Liver (tissue), 9 donors: Measurements from ENCODE around the gene RIMKLA. TPM values are rescaled to one million over a fixed set of nuclear protein-coding genes. Genes with fewer than 3 reads are reported as not detected.

Source experiments
- DNase-seq: peaks from one replicate; pipeline ENCODE4 v3.0.0-alpha.2; 2017; ENCODE audit warnings: low spot score
- H3K27ac ChIP-seq, 2 donors: one replicate each; pipeline ENCODE4 v1.7.0; 2013; ENCODE audit warnings: inconsistent platforms in 2 of 2, low read length in 2 of 2, control low read depth in 1 of 2, low read depth in 1 of 2, mild to moderate bottlenecking in 1 of 2
- H3K27me3 ChIP-seq, 4 donors: one replicate each; pipeline versions ENCODE4 v1.6.1 to v1.7.0; 2013; ENCODE audit warnings: low read length in 3 of 4, inconsistent platforms in 1 of 4, mild to moderate bottlenecking in 1 of 4, moderate library complexity in 1 of 4; ENCODE audit not compliant: control insufficient read depth in 4 of 4, insufficient read depth in 4 of 4
- H3K36me3 ChIP-seq, 4 donors: one replicate each; pipeline versions ENCODE4 v1.6.1 to v1.7.0; 2013; ENCODE audit warnings: low read length in 3 of 4, mild to moderate bottlenecking in 3 of 4, low read depth in 1 of 4, moderate library complexity in 1 of 4; ENCODE audit not compliant: control insufficient read depth in 4 of 4, insufficient read depth in 3 of 4
- H3K4me1 ChIP-seq, 4 donors: one replicate each; pipeline versions ENCODE4 v1.6.1 to v1.7.0; 2013; ENCODE audit warnings: low read length in 3 of 4, mild to moderate bottlenecking in 3 of 4, moderate library complexity in 1 of 4; ENCODE audit not compliant: control insufficient read depth in 4 of 4, insufficient read depth in 4 of 4
- H3K4me3 ChIP-seq, 3 donors: one replicate each; pipeline versions ENCODE4 v1.6.1 to v1.7.0; 2013; ENCODE audit warnings: low read length in 3 of 3, control low read depth in 1 of 3, low read depth in 1 of 3, mild to moderate bottlenecking in 1 of 3
- H3K9ac ChIP-seq, 2 donors: one replicate each; pipeline ENCODE4 v1.7.0; 2013; ENCODE audit warnings: low read length in 2 of 2, mild to moderate bottlenecking in 2 of 2, moderate library complexity in 2 of 2, control low read depth in 1 of 2, low read depth in 1 of 2
- H3K9me3 ChIP-seq, 4 donors: one replicate each; pipeline versions ENCODE4 v1.6.1 to v1.7.0; 2013; ENCODE audit warnings: low read length in 3 of 4; ENCODE audit not compliant: control insufficient read depth in 4 of 4
- EGR1 ChIP-seq, 2 donors: IDR thresholded peaks; 2 replicates each; pipeline ENCODE4 v1.6.1; 2016 to 2018; ENCODE audit warnings: antibody characterized with exemption in 2 of 2, low read depth in 2 of 2
- FOXA1 ChIP-seq: IDR thresholded peaks from 2 replicates; pipeline ENCODE4 v1.6.1; 2016; ENCODE audit warnings: antibody characterized with exemption
- FOXA2 ChIP-seq: IDR thresholded peaks from 2 replicates; pipeline ENCODE4 v1.6.1; 2016; ENCODE audit warnings: antibody characterized with exemption
- GABPA ChIP-seq, 2 donors: IDR thresholded peaks in 1 of 2; conservative IDR thresholded peaks in 1 of 2; 2 replicates each; pipeline ENCODE4 v1.6.1; 2016; ENCODE audit warnings: antibody characterized with exemption in 2 of 2, mild to moderate bottlenecking in 1 of 2, moderate library complexity in 1 of 2
- HNF4A ChIP-seq, 2 donors: conservative IDR thresholded peaks; 2 replicates each; pipeline ENCODE4 v1.6.1; 2016; ENCODE audit warnings: antibody characterized with exemption in 2 of 2, mild to moderate bottlenecking in 2 of 2
- HNF4G ChIP-seq: IDR thresholded peaks from 2 replicates; pipeline ENCODE4 v1.6.1; 2016; ENCODE audit warnings: antibody characterized with exemption
- JUND ChIP-seq, 2 donors: IDR thresholded peaks; 2 replicates each; pipeline ENCODE4 v1.6.1; 2016; ENCODE audit warnings: antibody characterized with exemption in 2 of 2
- NR2F2 ChIP-seq: IDR thresholded peaks from 2 replicates; pipeline ENCODE4 v1.6.1; 2016; ENCODE audit warnings: antibody characterized with exemption
- RAD21 ChIP-seq, 2 donors: IDR thresholded peaks; 2 replicates each; pipeline ENCODE4 v1.6.1; 2016; ENCODE audit warnings: antibody characterized with exemption in 2 of 2, mild to moderate bottlenecking in 2 of 2
- RXRA ChIP-seq, 2 donors: IDR thresholded peaks; 2 replicates each; pipeline ENCODE4 v1.6.1; 2017 to 2018; ENCODE audit warnings: antibody characterized with exemption in 2 of 2, mild to moderate bottlenecking in 1 of 2
- SP1 ChIP-seq: IDR thresholded peaks from 2 replicates; pipeline ENCODE4 v1.6.1; 2018; ENCODE audit warnings: antibody characterized with exemption, mild to moderate bottlenecking
- TAF1 ChIP-seq: conservative IDR thresholded peaks from 2 replicates; pipeline ENCODE4 v1.6.1; 2016; ENCODE audit warnings: antibody characterized with exemption, mild to moderate bottlenecking
- YY1 ChIP-seq: IDR thresholded peaks from 2 replicates; pipeline ENCODE4 v1.6.1; 2016; ENCODE audit warnings: antibody characterized with exemption, mild to moderate bottlenecking
- WGBS: extraction: QIAGEN DNeasy Blood & Tissue Kit; methylation state at CpG from one replicate; pipeline ENCODE4 v1.1.7; 2013; 5-methylcytosine and 5-hydroxymethylcytosine counted together
- polyA plus RNA-seq, 2 donors: library from polyadenylated mRNA; stranded (reverse) in 1 of 2; unstranded in 1 of 2; fragments of 200-250 nt in 1 of 2; fragments of >200 nt in 1 of 2; fragmentation: Nextera tagmentation in 1 of 2; extraction: Ambion mirVana in 1 of 2; gene quantifications; one replicate each; pipeline versions ENCODE4 v1.2.1 to v1.2.3, GENCODE V29; 2013 to 2015
- total RNA-seq, 2 donors: library from RNA; depleted of rRNA; stranded (reverse); fragments of >200 nt; gene quantifications; one replicate each; pipeline ENCODE4 v1.2.3, GENCODE V29; 2014
- TF ChIP-seq, protein P1 (sequence below): fragments of 150-350 bp; IDR thresholded peaks from 2 replicates; pipeline ENCODE4 v1.5.1; 2017; ENCODE audit warnings: improper control_type of control experiment, low read depth, low read length; ENCODE audit not compliant: missing input control
- TF ChIP-seq, protein P2 (sequence below): IDR thresholded peaks from 2 replicates; pipeline ENCODE4 v1.6.1; 2016; ENCODE audit warnings: antibody characterized with exemption
- TF ChIP-seq, protein P3 (sequence below): IDR thresholded peaks from 2 replicates; pipeline ENCODE4 v1.6.1; 2016; ENCODE audit warnings: antibody characterized with exemption
- TF ChIP-seq, protein P4 (sequence below): IDR thresholded peaks from 2 replicates; pipeline ENCODE4 v1.6.1; 2016; ENCODE audit warnings: antibody characterized with exemption
- TF ChIP-seq, protein P5 (sequence below): IDR thresholded peaks from 2 replicates; pipeline ENCODE4 v1.6.1; 2016; ENCODE audit warnings: antibody characterized with exemption, mild to moderate bottlenecking
- donor health status: healthy.
- donor health status: healthy.
- donor health status: healthy.
- donor health status: healthy.
- donor health status: healthy.

RIMKLA gene
- total and polyA plus RNA-seq, 4 donors = 0.03 to 0.09 (median 0.08) TPM

DNA sequence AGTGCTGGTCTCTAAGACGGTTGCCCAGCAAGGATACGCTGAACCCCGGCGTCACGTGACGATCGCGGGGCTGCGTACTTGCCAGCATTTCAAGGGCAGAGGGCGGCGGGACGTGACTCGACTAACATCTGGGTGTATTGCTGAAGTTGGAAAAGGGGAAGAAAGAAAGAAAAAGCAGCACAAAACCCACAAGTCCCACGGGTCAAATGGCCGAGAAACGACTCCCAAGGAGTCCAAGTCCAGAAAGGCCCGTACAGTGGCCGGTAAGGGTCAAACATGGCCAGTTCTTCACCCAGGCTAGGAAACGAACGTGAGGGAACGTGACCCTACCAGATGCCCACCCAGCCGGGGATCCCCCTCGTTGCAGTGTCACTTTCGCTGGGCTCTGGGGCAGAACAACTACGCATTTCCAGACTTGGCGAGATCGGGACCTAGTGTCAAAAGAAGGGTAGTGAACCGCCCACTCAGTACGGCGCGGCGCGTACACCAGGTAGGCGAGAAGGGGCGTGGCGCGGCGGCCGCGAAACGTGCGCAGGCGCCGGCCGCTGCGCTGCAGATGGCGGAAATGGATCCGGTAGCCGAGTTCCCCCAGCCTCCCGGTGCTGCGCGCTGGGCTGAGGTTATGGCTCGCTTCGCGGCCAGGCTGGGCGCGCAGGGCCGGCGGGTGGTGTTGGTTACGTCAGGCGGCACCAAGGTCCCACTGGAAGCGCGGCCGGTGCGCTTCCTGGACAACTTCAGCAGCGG is 75.6 kb downstream of the RIMKLA start, which contains the start of the genes PPCS and ZMYND12:
PPCS (plus strand) TSS at position 534 of the 744 bp plus-strand sequence; CDS start at position 557, 23 bp downstream.
ZMYND12 (minus strand) TSS at position 13 of the 744 bp plus-strand sequence. CDS start 25 bp downstream, outside the sequence.
- peak within 1 kb of the TSS; percentile 96 to 98 for H3K27ac ChIP-seq
- under 1% methylated on average over 66 of the region's 66 CpGs for WGBS
- peak within 1 kb of the TSS; percentile 76 to 97 for H3K9ac ChIP-seq
- H3K4me3 ChIP-seq = peak within 1 kb of the TSS; percentile 89 to 97 (median 89)
- H3K36me3 ChIP-seq = peaks cover 0 to 26% (median 20%) of the 10 kb centered on the region in 4 donors
- TF ChIP-seq SP1 (peak; percentile 50), YY1 (peak; percentile 88), RAD21 (IDR thresholded peaks at IDR 0.05) (no peak), JUND (IDR thresholded peaks at IDR 0.05) (peak in 1 of 2 donors; percentile 38), HNF4A (conservative IDR thresholded peaks at IDR 0.05) (peak; percentile 51 to 62), EGR1 (IDR thresholded peaks at IDR 0.05; ENCODE audit: low read depth in 2 of 2) (peak; percentile 91 to 94), FOXA2 (no peak), NR2F2 (peak; percentile 55), HNF4G (no peak), RXRA (IDR thresholded peaks at IDR 0.05) (peak in 1 of 2 donors; percentile 53), FOXA1 (peak; percentile 1), GABPA (IDR thresholded peaks at IDR 0.05 in 1 of 2, conservative IDR thresholded peaks at IDR 0.05 in 1 of 2) (no peak), TAF1 (peak; percentile 53)
- TF ChIP-seq, protein P1, sequence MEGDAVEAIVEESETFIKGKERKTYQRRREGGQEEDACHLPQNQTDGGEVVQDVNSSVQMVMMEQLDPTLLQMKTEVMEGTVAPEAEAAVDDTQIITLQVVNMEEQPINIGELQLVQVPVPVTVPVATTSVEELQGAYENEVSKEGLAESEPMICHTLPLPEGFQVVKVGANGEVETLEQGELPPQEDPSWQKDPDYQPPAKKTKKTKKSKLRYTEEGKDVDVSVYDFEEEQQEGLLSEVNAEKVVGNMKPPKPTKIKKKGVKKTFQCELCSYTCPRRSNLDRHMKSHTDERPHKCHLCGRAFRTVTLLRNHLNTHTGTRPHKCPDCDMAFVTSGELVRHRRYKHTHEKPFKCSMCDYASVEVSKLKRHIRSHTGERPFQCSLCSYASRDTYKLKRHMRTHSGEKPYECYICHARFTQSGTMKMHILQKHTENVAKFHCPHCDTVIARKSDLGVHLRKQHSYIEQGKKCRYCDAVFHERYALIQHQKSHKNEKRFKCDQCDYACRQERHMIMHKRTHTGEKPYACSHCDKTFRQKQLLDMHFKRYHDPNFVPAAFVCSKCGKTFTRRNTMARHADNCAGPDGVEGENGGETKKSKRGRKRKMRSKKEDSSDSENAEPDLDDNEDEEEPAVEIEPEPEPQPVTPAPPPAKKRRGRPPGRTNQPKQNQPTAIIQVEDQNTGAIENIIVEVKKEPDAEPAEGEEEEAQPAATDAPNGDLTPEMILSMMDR = peak; percentile 26
- TF ChIP-seq, protein P2, sequence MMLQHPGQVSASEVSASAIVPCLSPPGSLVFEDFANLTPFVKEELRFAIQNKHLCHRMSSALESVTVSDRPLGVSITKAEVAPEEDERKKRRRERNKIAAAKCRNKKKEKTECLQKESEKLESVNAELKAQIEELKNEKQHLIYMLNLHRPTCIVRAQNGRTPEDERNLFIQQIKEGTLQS = no peak
- TF ChIP-seq, protein P3, sequence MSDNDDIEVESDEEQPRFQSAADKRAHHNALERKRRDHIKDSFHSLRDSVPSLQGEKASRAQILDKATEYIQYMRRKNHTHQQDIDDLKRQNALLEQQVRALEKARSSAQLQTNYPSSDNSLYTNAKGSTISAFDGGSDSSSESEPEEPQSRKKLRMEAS = peak; percentile 54
- TF ChIP-seq, protein P4, sequence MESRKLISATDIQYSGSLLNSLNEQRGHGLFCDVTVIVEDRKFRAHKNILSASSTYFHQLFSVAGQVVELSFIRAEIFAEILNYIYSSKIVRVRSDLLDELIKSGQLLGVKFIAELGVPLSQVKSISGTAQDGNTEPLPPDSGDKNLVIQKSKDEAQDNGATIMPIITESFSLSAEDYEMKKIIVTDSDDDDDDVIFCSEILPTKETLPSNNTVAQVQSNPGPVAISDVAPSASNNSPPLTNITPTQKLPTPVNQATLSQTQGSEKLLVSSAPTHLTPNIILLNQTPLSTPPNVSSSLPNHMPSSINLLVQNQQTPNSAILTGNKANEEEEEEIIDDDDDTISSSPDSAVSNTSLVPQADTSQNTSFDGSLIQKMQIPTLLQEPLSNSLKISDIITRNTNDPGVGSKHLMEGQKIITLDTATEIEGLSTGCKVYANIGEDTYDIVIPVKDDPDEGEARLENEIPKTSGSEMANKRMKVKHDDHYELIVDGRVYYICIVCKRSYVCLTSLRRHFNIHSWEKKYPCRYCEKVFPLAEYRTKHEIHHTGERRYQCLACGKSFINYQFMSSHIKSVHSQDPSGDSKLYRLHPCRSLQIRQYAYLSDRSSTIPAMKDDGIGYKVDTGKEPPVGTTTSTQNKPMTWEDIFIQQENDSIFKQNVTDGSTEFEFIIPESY = peak; percentile 48
- TF ChIP-seq, protein P5, sequence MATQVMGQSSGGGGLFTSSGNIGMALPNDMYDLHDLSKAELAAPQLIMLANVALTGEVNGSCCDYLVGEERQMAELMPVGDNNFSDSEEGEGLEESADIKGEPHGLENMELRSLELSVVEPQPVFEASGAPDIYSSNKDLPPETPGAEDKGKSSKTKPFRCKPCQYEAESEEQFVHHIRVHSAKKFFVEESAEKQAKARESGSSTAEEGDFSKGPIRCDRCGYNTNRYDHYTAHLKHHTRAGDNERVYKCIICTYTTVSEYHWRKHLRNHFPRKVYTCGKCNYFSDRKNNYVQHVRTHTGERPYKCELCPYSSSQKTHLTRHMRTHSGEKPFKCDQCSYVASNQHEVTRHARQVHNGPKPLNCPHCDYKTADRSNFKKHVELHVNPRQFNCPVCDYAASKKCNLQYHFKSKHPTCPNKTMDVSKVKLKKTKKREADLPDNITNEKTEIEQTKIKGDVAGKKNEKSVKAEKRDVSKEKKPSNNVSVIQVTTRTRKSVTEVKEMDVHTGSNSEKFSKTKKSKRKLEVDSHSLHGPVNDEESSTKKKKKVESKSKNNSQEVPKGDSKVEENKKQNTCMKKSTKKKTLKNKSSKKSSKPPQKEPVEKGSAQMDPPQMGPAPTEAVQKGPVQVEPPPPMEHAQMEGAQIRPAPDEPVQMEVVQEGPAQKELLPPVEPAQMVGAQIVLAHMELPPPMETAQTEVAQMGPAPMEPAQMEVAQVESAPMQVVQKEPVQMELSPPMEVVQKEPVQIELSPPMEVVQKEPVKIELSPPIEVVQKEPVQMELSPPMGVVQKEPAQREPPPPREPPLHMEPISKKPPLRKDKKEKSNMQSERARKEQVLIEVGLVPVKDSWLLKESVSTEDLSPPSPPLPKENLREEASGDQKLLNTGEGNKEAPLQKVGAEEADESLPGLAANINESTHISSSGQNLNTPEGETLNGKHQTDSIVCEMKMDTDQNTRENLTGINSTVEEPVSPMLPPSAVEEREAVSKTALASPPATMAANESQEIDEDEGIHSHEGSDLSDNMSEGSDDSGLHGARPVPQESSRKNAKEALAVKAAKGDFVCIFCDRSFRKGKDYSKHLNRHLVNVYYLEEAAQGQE = peak; percentile 12
- H3K27me3 ChIP-seq = no peaks in the 10 kb centered on the region
- H3K4me1 ChIP-seq = peaks cover 4 to 30% (median 20%) of the 10 kb centered on the region in 4 donors
- peak; percentile 88 for DNase-seq
- no peaks in the 10 kb centered on the region for H3K9me3 ChIP-seq
